H1 (cell line): ENCODE results near the gene C6orf120. TPM values are rescaled to one million over a fixed set of nuclear protein-coding genes. Genes with fewer than 3 reads are reported as not detected.

Experiments
- CTCF ChIA-PET: fragments of 300-600 bp; sonication (Branson Sonifier 250); formaldehyde crosslinking; loops from one replicate; lab custom pipeline; 2021; ENCODE audit not compliant: partially characterized antibody; lab: Charles Lee
- POLR2A ChIA-PET: fragments of 300-600 bp; sonication (Branson Sonifier 250); formaldehyde crosslinking; loops from one replicate; lab custom pipeline; 2021; ENCODE audit warnings: inconsistent platforms; ENCODE audit not compliant: partially characterized antibody; lab: Charles Lee
- DNase-seq, 2 experiments: peaks; one replicate each; pipeline versions ENCODE4 v3.0.0 to v3.0.0-alpha.2; 2010 to 2022; ENCODE audit warnings: low spot score in 2 of 2, low read depth in 1 of 2, mixed read lengths in 1 of 2
- FAIRE-seq: peaks from 2 replicates; lab custom pipeline; 2011; peaks lifted over from hg19 to GRCh38; lab: Jason Lieb, UNC
- H2AFZ ChIP-seq: 2 replicates; pipeline ENCODE4 v1.8.1; 2012; ENCODE audit warnings: low read length, inconsistent platforms
- H2AK5ac ChIP-seq: 2 replicates; pipeline ENCODE4 v1.6.1; 2013; ENCODE audit warnings: low read depth, low read length
- H2BK120ac ChIP-seq: replicated peaks from 2 replicates; pipeline ENCODE3; 2013; ENCODE audit warnings: low read depth, low read length, inconsistent platforms
- H2BK12ac ChIP-seq: 2 replicates; pipeline ENCODE4 v1.6.1; 2013; ENCODE audit warnings: low read depth, low read length
- H2BK15ac ChIP-seq: 2 replicates; pipeline ENCODE4 v1.6.1; 2013; ENCODE audit warnings: low read length
- H2BK20ac ChIP-seq: 2 replicates; pipeline ENCODE4 v1.6.1; 2013; ENCODE audit warnings: low read length
- H2BK5ac ChIP-seq: 2 replicates; pipeline ENCODE4 v1.6.1; 2013; ENCODE audit warnings: low read depth, low read length
- H3K14ac ChIP-seq: 2 replicates; pipeline ENCODE4 v1.6.1; 2013; ENCODE audit warnings: inconsistent platforms; ENCODE audit not compliant: insufficient read length
- H3K18ac ChIP-seq: 2 replicates; pipeline ENCODE4 v1.6.1; 2013; ENCODE audit warnings: low read length; ENCODE audit errors: extremely low read depth
- H3K23ac ChIP-seq: 2 replicates; pipeline ENCODE4 v1.6.1; 2013; ENCODE audit warnings: inconsistent platforms; ENCODE audit not compliant: insufficient read length
- H3K23me2 ChIP-seq: 2 replicates; pipeline ENCODE4 v1.6.1; 2013; ENCODE audit warnings: low read depth, low read length
- H3K27ac ChIP-seq: 2 replicates; pipeline ENCODE4 v1.6.1; 2011; ENCODE audit warnings: low read depth, low read length, inconsistent platforms
- H3K27me3 ChIP-seq, 4 experiments: replicated peaks in 1 of 4; 1 replicate in 1 of 4; 2 replicates in 3 of 4; pipeline versions ENCODE4 v1.6.1 to v1.8.1; 2011 to 2013; ENCODE audit warnings: low read length in 3 of 4, mild to moderate bottlenecking in 3 of 4, inconsistent platforms in 2 of 4, mixed read lengths in 2 of 4, moderate library complexity in 1 of 4; ENCODE audit not compliant: control insufficient read depth in 3 of 4, insufficient read depth in 3 of 4; ENCODE audit errors: extremely low read depth in 1 of 4
- H3K36me3 ChIP-seq, 4 experiments: 2 replicates each; pipeline versions ENCODE4 v1.6.1 to v1.8.1; 2011 to 2013; ENCODE audit warnings: mild to moderate bottlenecking in 4 of 4, low read length in 3 of 4, moderate library complexity in 2 of 4, control low read depth in 1 of 4, inconsistent platforms in 1 of 4; ENCODE audit not compliant: insufficient read depth in 4 of 4, control insufficient read depth in 2 of 4
- H3K4ac ChIP-seq: replicated peaks from 2 replicates; pipeline ENCODE3; 2013; ENCODE audit warnings: low read length, low read depth, mixed read lengths, inconsistent platforms; ENCODE audit not compliant: insufficient read length
- H3K4me1 ChIP-seq, 4 experiments: replicated peaks in 1 of 4; 1 replicate in 1 of 4; 2 replicates in 3 of 4; pipeline versions ENCODE4 v1.6.1 to v1.8.1; 2011 to 2013; ENCODE audit warnings: low read length in 3 of 4, inconsistent platforms in 2 of 4, mixed read lengths in 1 of 4; ENCODE audit not compliant: insufficient read depth in 4 of 4, control insufficient read depth in 3 of 4
- H3K4me2 ChIP-seq, 2 experiments: 2 replicates each; pipeline versions ENCODE4 v1.6.1 to v1.8.1; 2011 to 2013; ENCODE audit warnings: low read depth in 2 of 2, low read length in 2 of 2, control low read depth in 1 of 2, inconsistent platforms in 1 of 2, mild to moderate bottlenecking in 1 of 2; ENCODE audit not compliant: insufficient read depth in 1 of 2
- H3K4me3 ChIP-seq, 4 experiments: fragments of 200-600, 300-600 bp in 1 of 4; sonication (generic), shearing (Covaris generic), sonication (Bioruptor Twin) in 1 of 4; 2 replicates each; pipeline versions ENCODE4 v1.5.1 to v1.8.1; 2011 to 2016; ENCODE audit warnings: low read length in 4 of 4, low read depth in 3 of 4, control low read depth in 2 of 4, inconsistent platforms in 2 of 4, mild to moderate bottlenecking in 2 of 4, mixed read lengths in 1 of 4, moderate library complexity in 1 of 4; ENCODE audit not compliant: insufficient read depth in 2 of 4; ENCODE audit errors: extremely low read depth in 1 of 4
- H3K56ac ChIP-seq: replicated peaks from 2 replicates; pipeline ENCODE3; 2013; ENCODE audit warnings: low read depth, mild to moderate bottlenecking, mixed read lengths, low read length, inconsistent platforms; ENCODE audit not compliant: insufficient read length
- H3K79me1 ChIP-seq: 2 replicates; pipeline ENCODE4 v1.6.1; 2013; ENCODE audit warnings: low read depth, low read length, control low read depth
- H3K79me2 ChIP-seq, 2 experiments: 2 replicates each; pipeline versions ENCODE4 v1.6.1 to v1.8.1; 2012 to 2013; ENCODE audit warnings: low read length in 2 of 2, mild to moderate bottlenecking in 2 of 2, inconsistent platforms in 1 of 2; ENCODE audit not compliant: insufficient read depth in 2 of 2, control insufficient read depth in 1 of 2
- H3K9ac ChIP-seq, 4 experiments: replicated peaks in 1 of 4; 1 replicate in 1 of 4; 2 replicates in 3 of 4; pipeline versions ENCODE4 v1.6.1 to v1.8.1; 2011 to 2013; ENCODE audit warnings: low read depth in 3 of 4, low read length in 3 of 4, control low read depth in 2 of 4, mild to moderate bottlenecking in 2 of 4, moderate library complexity in 2 of 4, inconsistent platforms in 1 of 4; ENCODE audit errors: extremely low read depth in 1 of 4
- H3K9me3 ChIP-seq, 2 experiments: 2 replicates each; pipeline versions ENCODE4 v1.6.1 to v1.8.1; 2012 to 2013; ENCODE audit warnings: mild to moderate bottlenecking in 2 of 2, moderate library complexity in 2 of 2, control low read depth in 1 of 2, inconsistent platforms in 1 of 2, low read depth in 1 of 2, low read length in 1 of 2, mixed read lengths in 1 of 2; ENCODE audit not compliant: insufficient read depth in 2 of 2
- H4K20me1 ChIP-seq, 2 experiments: replicated peaks in 1 of 2; 2 replicates each; pipeline versions ENCODE3 to v1.8.1; 2011 to 2013; ENCODE audit warnings: inconsistent platforms in 2 of 2, low read length in 2 of 2, mild to moderate bottlenecking in 1 of 2; ENCODE audit not compliant: insufficient read depth in 2 of 2, control insufficient read depth in 1 of 2
- H4K5ac ChIP-seq: 2 replicates; pipeline ENCODE4 v1.6.1; 2013; ENCODE audit warnings: low read length, low read depth, mixed read lengths, inconsistent platforms; ENCODE audit not compliant: insufficient read length
- H4K8ac ChIP-seq: 2 replicates; pipeline ENCODE4 v1.8.0; 2013; ENCODE audit warnings: mild to moderate bottlenecking, moderate library complexity, low read length, inconsistent platforms; ENCODE audit not compliant: insufficient read depth; ENCODE audit errors: extremely low read depth
- H4K91ac ChIP-seq: replicated peaks from 2 replicates; pipeline ENCODE3; 2013; ENCODE audit warnings: low read length, mixed read lengths, inconsistent platforms; ENCODE audit not compliant: insufficient read length
- CBX8 ChIP-seq: fragments of 300-800, 300-1000 bp; sonication (generic); IDR thresholded peaks from 2 replicates; pipeline ENCODE4 v1.7.1; 2016; ENCODE audit warnings: low read depth, low read length, borderline replicate concordance
- CEBPB ChIP-seq: IDR thresholded peaks from 2 replicates; pipeline ENCODE4 v1.6.1; 2012; ENCODE audit warnings: low read depth, low read length
- CREB1 ChIP-seq: IDR thresholded peaks from 2 replicates; pipeline ENCODE4 v1.6.1; 2012; ENCODE audit warnings: inconsistent platforms
- E2F6 ChIP-seq: IDR thresholded peaks from 2 replicates; pipeline ENCODE4 v1.6.1; 2012; ENCODE audit warnings: inconsistent platforms
- EGR1 ChIP-seq: IDR thresholded peaks from 2 replicates; pipeline ENCODE4 v1.6.1; 2011; ENCODE audit warnings: low read depth, low read length, borderline replicate concordance
- EP300 ChIP-seq, 2 experiments: IDR thresholded peaks; 1 replicate in 1 of 2; 2 replicates in 1 of 2; pipeline ENCODE4 v1.6.1; 2011 to 2012; ENCODE audit warnings: low read depth in 2 of 2, low read length in 2 of 2, mild to moderate bottlenecking in 2 of 2, borderline replicate concordance in 1 of 2, inconsistent platforms in 1 of 2, moderate library complexity in 1 of 2
- GTF2F1 ChIP-seq: IDR thresholded peaks from 2 replicates; pipeline ENCODE4 v1.6.1; 2012; ENCODE audit warnings: low read depth, low read length, improper control_type of control experiment, borderline replicate concordance
- HDAC2 ChIP-seq, 2 experiments: fragments of 300-600 bp in 1 of 2; sonication (generic) in 1 of 2; IDR thresholded peaks; 2 replicates each; pipeline ENCODE4 v1.6.1; 2011 to 2012; ENCODE audit warnings: low read depth in 2 of 2, low read length in 2 of 2, mild to moderate bottlenecking in 2 of 2, moderate library complexity in 2 of 2, borderline replicate concordance in 1 of 2, inconsistent platforms in 1 of 2
- POLR2A ChIP-seq, 2 experiments: IDR thresholded peaks; 1 replicate in 1 of 2; 2 replicates in 1 of 2; pipeline ENCODE4 v1.6.1; 2011; ENCODE audit warnings: low read depth in 2 of 2, low read length in 2 of 2, mild to moderate bottlenecking in 2 of 2; ENCODE audit errors: control extremely low read depth in 1 of 2
- RXRA ChIP-seq: IDR thresholded peaks from 2 replicates; pipeline ENCODE4 v1.6.1; 2011; ENCODE audit warnings: low read depth, mild to moderate bottlenecking, low read length, moderate library complexity; ENCODE audit not compliant: insufficient read depth
- TBP ChIP-seq: IDR thresholded peaks from 2 replicates; pipeline ENCODE4 v1.6.1; 2011; ENCODE audit warnings: low read depth, low read length, improper control_type of control experiment
- YY1 ChIP-seq: IDR thresholded peaks from 2 replicates; pipeline ENCODE4 v1.6.1; 2011; ENCODE audit warnings: low read depth, mild to moderate bottlenecking, low read length
- WGBS, 2 experiments: shearing (Covaris generic) in 1 of 2; methylation state at CpG; one replicate each; pipeline versions ENCODE4 v1.1.6 to v1.1.7; 2013 to 2015; ENCODE audit warnings: low lambda C conversion rate in 2 of 2, mixed read lengths in 2 of 2, inconsistent platforms in 1 of 2, low coverage in 1 of 2, missing lambda C conversion rate in 1 of 2; ENCODE audit not compliant: insufficient replicate concordance in 2 of 2, insufficient coverage in 1 of 2, insufficient read length in 1 of 2; ENCODE audit errors: extremely low coverage in 1 of 2, missing lambda C conversion rate in 1 of 2; 5-methylcytosine and 5-hydroxymethylcytosine counted together
- polyA plus RNA-seq, 7 experiments: library from polyadenylated mRNA; depleted of rRNA in 3 of 7; stranded (reverse) in 5 of 7; unstranded in 2 of 7; fragments of >200 nt in 5 of 7; fragments of 200-250 nt in 2 of 7; gene quantifications; 1 replicate in 5 of 7; 2 replicates in 1 of 7; 4 replicates in 1 of 7; pipeline versions ENCODE4 v1.2.1 to v1.2.3, GENCODE V29; 2011 to 2013; ENCODE audit warnings: missing spikeins in 2 of 7, mixed read lengths in 2 of 7
- total RNA-seq: library from RNA; stranded (reverse); fragmentation: NEBNext Ultra II Directional; extraction: Animal tissue kit (Norgen Biotek cat#: 25700); gene quantifications from 2 replicates; pipeline ENCODE4 v1.2.1, GENCODE V29; 2021

Gene C6orf120
- total and polyA plus RNA-seq, 2 of the 8 experiments (the other 6 are each of a cell fraction or from before 2014, with no cell fraction given), result 16.2 to 30.6 TPM

- DNase-seq (no peak), FAIRE-seq (no peak)
- H3K79me1 ChIP-seq, result no peaks in the 10 kb centered on the region; the same call in 1 of the 2 replicates
- H2AFZ ChIP-seq, result peak overlapping the region; percentile 94; the same call in 1 of the 2 replicates
- H3K79me2 ChIP-seq, result no peaks in the 10 kb centered on the region
- no peak overlapping the region for H3K4me3 ChIP-seq
- H3K27ac ChIP-seq, result no peak overlapping the region
- ChIA-PET POLR2A (interaction anchor here (1.6 kb wide), 1 partner anchor 14 kb away, joined by 5 read pairs; the partner anchor contains the start of genes DYNLT2 and ERMARD), CTCF (no interaction called here)
- no peak overlapping the region for H3K23ac ChIP-seq
- no peak overlapping the region for H2BK120ac ChIP-seq
- no peak overlapping the region for H2BK20ac ChIP-seq
- H3K4ac ChIP-seq, result no peak overlapping the region
- no peaks in the 10 kb centered on the region for H4K20me1 ChIP-seq
- H3K9me3 ChIP-seq, result no peaks in the 10 kb centered on the region
- H3K9ac ChIP-seq, result no peak overlapping the region
- H3K18ac ChIP-seq, result peak overlapping the region; percentile 60; the same call in 1 of the 2 replicates
- H3K36me3 ChIP-seq, result no peaks in the 10 kb centered on the region
- TF ChIP-seq EP300 (IDR thresholded peaks at IDR 0.05; ENCODE audit: borderline replicate concordance in 1 of 2, low read depth in 2 of 2, low read length in 2 of 2) (no peak), E2F6 (no peak), GTF2F1 (no peak), CREB1 (no peak), HDAC2 (IDR thresholded peaks at IDR 0.05; ENCODE audit: borderline replicate concordance in 1 of 2, low read depth in 2 of 2, low read length in 2 of 2) (no peak), POLR2A (IDR thresholded peaks at IDR 0.05; ENCODE audit: control extremely low read depth in 1 of 2, low read depth in 2 of 2, low read length in 2 of 2) (no peak), TBP (no peak), CBX8 (no peak), EGR1 (no peak), YY1 (no peak), CEBPB (no peak), RXRA (no peak)
- H3K56ac ChIP-seq, result no peak overlapping the region
- H3K4me1 ChIP-seq, result peaks cover 0 to 4% (median 2%) of the 10 kb centered on the region in 4 experiments; a peak in 3 of 7 replicates
- H2AK5ac ChIP-seq, result no peak overlapping the region
- no peak overlapping the region for H2BK12ac ChIP-seq
- no peak overlapping the region for H4K91ac ChIP-seq
- H3K23me2 ChIP-seq, result no peaks in the 10 kb centered on the region
- H4K8ac ChIP-seq, result no peak overlapping the region
- no peak overlapping the region for H3K4me2 ChIP-seq
- WGBS, 2 experiments, result 88% methylated on average over 9 of the region's 9 CpGs; no CpG with 5 or more reads in 1 of the 2 experiments
- no peak overlapping the region for H2BK5ac ChIP-seq
- H3K14ac ChIP-seq, result no peak overlapping the region
- H4K5ac ChIP-seq, result no peak overlapping the region
- no peaks in the 10 kb centered on the region for H3K27me3 ChIP-seq
- no peak overlapping the region for H2BK15ac ChIP-seq
Observed at GRCh38 chr6:169738204-169738975, 36.5 kb downstream of the C6orf120 start.
